GM18508 (cell line): Measurements from ENCODE around the gene CNN1.
"Not testable (repeated sequence)": the region's sequence is repeated elsewhere in the genome, so short reads cannot be mapped to it uniquely, and the experiment has no call there.

Source experiments
- ATAC-seq: cut with Tn5 transposase; IDR thresholded peaks from one replicate; pipeline ENCODE4 v1.9.1; 2021; ENCODE audit warnings: moderate number of reproducible peaks; ENCODE audit not compliant: insufficient read depth, unreplicated experiment

The CNN1 gene

DNA sequence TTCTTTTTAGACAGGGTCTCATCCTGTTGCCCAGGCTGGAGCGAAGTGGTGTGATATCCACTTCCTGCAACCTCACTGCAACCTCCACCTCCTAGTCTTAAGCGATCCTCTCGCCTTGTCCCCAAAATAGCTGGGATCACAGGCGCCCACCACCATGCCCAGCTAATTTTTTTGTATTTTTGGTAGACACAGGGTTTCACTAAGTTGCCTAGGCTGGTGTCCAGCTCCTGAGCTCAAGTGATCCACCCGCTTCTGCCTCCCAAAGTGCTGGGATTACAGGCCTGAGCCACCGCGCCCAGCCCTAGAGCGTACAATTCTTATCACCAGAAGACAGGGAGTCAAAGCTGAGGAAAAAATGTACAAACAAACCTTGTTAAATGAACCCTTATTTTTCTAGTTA is 24.9 kb downstream of the CNN1 start:
- ATAC-seq: no peak

DNA sequence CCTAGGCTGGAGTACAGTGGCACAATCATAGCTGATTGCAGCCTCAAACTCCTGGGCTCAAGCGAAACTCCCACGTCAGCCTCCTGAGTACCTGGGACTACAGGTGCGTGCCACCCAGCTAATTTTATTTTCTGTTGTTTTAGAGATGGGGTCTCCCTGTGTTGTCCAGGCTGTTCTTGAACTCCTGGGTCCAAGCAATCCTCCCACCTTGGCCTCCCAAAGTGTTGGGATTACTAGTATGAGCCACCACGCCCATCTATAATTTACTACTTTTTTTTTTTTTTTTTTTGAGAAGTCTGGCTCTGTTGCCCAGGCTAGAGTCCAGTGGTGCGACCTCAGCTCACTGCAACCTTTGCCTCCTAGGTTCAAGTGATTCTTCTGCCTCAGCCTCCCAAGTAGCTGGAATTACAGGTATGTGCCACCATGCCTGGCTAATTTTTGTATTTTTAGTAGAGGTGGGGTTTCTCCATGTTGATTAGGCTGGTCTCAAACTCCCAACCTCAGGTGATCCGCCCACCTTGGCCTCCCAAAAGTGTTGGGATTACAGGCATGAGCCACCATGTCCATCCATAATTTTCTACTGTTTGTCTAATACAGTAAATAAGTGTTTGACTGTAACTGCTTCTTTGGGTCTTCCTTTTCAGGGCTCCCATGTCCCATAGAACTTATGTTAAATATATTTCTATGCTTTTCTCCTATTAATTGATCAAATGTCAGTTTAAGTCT is 25.6 kb downstream of the CNN1 start:
- not testable (repeated sequence) for ATAC-seq

GRCh38 chr19:11565649-11565980 is 27.0 kb downstream of the CNN1 start:
- ATAC-seq: not testable (repeated sequence)

GRCh38 chr19:11566164-11566563 is 27.5 kb downstream of the CNN1 start:
- no peak for ATAC-seq

DNA sequence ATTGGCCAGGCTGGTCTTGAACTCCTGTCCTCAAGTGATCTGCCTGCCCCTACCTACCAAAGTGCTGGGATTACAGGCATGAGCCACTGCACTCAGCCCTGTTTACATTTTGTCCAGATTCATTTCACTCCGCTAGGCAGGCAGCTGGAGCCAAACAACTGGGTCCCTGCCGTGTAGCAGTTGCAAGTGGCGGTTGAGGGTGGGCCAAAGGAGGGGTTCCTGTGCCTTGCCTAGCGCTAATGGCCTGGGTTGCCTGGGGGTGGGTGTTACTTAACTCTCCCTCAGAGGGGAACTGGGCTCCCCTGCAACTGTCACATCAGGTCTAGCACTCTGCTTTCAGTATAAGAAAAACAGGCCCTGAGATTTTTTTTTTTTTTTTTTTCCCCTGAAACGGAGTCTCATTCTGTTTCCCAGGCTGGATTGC is 31.4 kb downstream of the CNN1 start:
- ATAC-seq: no peak

DNA sequence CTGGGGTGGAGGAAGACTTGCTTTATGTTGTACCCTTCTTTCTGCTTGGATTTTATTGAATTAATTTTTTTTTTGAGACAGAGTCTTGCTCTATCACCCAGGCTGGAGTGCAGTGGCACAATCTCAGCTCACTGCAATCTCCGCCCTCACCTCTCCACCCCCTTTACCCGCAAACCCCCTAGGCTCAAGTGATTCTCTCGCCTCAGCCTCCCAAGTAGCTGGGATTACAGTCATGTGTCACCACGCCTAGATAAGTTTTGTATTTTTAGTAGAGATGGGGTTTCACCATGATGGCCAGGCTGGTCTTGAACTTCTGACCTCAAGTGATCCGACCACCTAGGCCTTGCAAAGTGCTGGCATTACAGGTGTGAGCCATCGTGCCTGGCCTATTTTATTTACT is 34.7 kb downstream of the CNN1 start:
- ATAC-seq: not testable (repeated sequence)

GRCh38 chr19:11573763-11574162 is 35.1 kb downstream of the CNN1 start:
- ATAC-seq: not testable (repeated sequence)

GRCh38 chr19:11574689-11575088 is 36.0 kb downstream of the CNN1 start:
- no peak for ATAC-seq

DNA sequence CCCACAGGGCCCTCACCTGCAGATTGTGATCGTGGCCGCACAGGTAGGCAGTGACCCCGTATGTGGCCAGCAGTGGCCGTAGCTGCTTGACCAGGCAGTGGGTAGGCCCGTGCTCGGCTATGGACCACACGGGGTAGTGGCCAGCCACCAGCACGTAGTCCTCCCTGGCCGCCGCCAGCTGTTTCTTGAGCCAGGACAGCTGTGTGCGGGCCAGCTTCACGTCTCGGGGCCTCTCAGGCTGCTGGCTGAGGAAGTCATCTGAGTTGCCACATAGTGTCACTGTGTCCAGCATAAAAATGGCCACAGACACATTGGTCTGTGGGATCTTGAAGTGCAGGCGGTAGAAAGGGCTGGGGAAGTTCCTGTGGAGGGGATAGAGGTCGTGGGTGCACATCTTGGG is 37.6 kb downstream of the CNN1 start:
- no peak for ATAC-seq

DNA sequence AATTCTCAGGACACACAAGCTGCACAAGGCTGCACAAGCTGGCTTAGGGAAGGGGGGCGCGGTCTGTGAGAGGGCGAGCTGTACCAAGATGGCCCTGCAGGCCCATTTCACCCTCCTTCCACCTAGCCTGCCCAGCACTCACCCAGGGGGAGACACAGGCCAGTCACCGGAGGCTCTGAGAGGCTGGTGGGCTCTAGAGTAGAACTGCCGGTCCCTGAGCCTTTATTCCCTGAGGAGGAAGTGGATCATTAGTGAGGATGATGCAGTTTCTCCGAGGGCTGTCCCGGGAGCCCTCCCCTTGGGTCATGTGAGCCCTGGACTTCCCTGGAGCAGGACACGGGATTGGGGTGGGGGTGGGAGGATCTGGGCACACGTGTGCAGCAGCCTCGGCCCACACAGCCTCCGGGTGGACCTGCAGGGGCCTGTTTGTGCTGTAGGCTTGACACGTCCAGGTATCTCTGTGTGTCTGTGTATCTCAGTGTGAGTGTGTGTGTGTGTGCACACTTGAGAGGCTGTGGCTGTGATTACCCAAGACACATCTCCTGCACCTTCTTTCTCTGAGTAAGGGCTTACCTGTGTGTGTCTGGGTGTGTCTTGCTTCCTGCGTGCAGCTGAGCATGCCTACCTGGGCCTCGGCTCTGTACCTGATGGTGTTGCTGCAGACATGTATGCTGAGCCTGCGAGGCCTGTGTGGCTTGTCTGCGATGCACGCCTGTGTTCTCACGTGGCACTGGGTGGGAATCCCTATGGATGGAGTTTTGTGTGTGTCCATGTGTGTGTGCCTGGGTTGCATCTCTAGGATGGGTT is 39.0 kb downstream of the CNN1 start, which contains the start of gene ACP5:
Gene ACP5 (minus strand): TSS at position 195 of the 807 bp plus-strand sequence. CDS start 328 bp downstream, outside the sequence.
- no peak for ATAC-seq

DNA sequence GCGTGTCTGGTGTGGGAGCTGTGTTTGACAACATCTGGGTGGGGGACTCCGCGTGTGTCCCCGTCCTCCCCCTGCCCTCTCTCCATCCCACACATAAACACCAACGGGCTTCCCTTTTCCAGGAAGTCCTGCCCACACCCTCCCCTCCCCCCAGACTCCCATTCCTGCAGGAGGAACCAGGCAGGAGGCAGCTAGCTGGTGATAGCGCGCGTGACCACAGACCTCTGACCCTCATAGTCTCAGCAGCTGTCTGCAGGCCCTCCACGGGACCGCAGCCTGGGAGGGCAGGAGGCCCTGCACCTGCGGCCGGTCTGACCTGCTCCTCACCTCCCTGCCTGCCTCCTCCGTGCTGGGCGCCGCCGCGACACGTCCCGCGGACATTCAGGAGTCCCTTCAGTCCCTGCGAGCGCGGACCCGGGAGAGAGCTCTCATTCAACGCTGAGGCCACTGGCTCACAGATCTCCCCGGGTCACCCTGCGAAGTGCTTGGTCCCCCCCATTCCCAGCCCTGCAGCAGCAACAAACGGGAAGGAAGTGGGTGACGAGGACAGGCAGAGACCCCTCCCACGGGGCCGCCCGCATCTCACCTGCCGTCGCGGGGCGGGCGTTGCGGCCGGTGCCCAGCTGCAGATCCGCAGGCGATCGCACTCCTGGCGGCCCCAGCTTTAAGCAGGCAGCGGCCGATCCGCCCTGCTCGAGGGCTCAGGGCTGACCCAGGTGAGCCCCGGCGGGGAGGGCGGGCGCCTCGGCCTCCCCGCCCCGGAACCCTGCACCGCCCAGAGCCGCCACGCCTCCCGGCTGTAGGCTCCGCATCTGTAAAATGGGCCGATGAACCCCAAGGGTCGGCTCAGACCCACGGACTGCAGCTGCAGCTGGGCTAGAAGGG is 39.8 kb downstream of the CNN1 start:
- ATAC-seq: no peak

GRCh38 chr19:11580116-11580515 is 41.5 kb downstream of the CNN1 start:
- ATAC-seq: no peak

DNA sequence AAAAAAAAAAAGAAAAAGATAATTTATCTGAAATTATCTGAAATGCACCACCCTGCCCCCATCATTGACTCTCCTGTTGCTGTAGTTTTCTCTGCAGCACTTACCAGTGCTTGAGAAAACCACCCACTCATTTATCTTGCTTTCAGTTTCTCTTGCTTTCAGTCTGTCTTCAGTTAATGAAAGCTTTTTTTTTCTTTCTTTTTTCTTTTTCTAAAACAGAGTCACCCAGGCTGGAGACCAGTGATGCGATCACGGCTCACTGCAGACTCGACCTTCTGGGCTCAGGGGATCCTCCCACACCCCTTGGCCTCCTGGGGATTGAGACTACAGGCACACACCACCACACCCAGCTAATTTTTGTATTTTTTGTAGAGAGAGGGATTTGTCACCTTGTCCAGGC is 43.1 kb downstream of the CNN1 start:
- peak; percentile 63 for ATAC-seq

- ATAC-seq: no peak
Measured at GRCh38 chr19:11586331-11586730, 47.7 kb downstream of the CNN1 start.

DNA sequence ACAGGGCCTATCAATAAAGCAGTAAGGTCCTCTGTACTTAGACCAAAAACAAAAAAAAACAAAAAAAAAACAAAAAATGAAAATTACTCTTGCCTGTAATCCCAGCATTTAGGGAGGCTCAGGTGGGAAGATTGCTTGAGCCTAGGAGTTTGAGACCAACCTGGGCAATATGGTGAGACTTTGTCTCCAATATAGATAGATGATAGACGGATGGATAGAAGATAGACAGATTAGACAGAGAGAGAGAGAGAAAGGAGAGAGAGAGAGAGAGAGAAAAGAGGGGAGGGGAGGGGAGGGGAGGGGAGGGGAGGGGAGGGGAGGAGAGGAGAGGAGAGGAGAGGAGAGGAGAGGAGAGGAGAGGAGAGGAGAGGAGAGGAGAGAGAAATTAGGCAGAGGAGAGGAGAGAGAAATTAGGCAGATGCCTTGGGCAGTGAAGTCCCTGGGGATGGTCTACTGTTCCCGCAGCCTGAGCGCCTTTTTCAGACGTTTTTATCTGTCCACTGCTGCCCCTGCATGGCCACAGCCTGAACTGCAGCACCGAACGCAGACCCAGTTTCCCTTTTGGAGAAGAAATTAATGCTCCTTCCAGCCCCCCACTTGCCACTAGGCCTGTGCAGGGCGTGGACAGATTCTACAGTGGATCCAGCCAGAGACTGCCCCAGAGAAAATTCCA is 48.8 kb downstream of the CNN1 start:
- ATAC-seq: no peak

GRCh38 chr19:11587975-11588631 is 49.5 kb downstream of the CNN1 start:
- ATAC-seq: no peak

DNA sequence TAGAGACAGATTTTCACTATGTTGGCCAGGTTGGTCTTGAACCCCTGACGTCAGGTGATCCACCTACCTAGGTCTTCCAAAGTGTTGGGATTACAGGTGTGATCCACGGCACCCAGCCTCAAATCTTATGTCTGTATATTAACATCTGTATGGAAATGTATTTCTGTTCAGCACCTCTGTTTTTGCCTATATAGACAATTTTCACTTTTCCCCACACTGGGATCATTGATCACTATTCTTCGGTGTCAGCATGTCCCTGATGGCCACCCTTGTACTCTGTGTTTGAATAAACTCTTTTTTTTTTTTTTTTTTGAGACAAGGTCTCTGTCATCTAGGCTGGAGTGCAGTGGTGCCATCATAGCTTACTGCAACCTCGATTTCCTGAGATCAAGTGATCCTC is 55.4 kb downstream of the CNN1 start:
- no peak for ATAC-seq

GRCh38 chr19:11596156-11596555 is 57.5 kb downstream of the CNN1 start:
- ATAC-seq: no peak

DNA sequence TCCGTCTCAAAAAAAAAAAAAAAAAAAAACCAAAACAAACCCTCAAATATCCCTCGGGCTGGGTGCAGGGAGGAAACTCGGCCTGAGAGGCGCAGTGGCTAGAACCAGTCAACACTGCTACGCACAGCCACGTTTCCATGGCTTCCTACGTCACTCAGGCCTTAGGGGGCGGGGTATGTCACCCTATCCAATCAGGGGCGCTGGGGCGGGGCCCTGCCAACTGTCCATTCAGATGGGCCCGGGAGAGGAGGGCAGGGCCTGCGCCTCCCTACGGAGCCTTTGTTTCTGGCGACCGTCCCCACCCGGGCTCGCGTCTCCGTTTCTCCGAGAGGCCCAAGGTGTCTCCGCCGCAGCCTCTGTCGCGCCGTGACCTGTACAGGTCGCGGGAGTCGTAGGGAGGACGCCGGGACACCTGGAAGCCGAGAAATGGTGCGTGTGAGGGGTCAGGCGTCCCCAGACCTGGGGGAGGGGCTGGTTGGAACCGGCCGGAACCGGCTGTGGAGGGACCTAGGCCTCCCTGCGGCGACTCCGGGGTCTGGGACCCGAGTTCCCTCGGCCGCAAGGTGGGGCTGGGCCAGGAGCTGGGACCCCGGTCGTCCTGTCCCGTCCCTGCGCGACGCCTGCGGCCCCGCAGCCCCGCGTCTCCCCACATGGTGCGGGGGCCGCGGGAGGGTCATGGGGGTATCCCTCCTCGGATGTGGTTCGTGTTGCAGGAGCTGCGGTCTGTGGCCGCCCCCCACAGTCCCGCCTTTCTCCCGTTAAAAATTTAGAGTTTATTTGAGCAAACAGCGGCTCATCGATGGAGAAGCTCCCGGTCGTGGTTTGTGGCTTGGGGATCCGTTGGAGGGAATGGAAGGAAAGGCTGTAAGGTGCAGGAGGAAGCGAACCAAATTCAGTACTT is 58.8 kb downstream of the CNN1 start, which contains the start of gene ZNF627:
Gene ZNF627 (plus strand): TSS at position 282 of the 901 bp plus-strand sequence. CDS start 145 bp downstream, at position 427.
- ATAC-seq: peak; percentile 85
